CD4-positive, alpha-beta T cell (primary cell): ENCODE measurements around the gene TMC4. TPM values are rescaled to one million over a fixed set of nuclear protein-coding genes. Genes with fewer than 3 reads are reported as not detected.
A peak's percentile ranks its signal among the peaks of the same experiment; 100 is the strongest.
"Not testable (repeated sequence)": the region's sequence is repeated elsewhere in the genome, so short reads cannot be mapped to it uniquely, and the experiment has no call there.

Experiments used
- ATAC-seq: fragments of 200-7000 bp; cut with Tn5 transposase; one replicate; pipeline ENCODE4 v1.10.0; 2022; ENCODE audit warnings: mild to moderate bottlenecking; ENCODE audit not compliant: poor library complexity
- CTCF ChIA-PET: fragments of 350-600 bp; sonication (Branson Sonifier 250); formaldehyde crosslinking; loops from one replicate; lab custom pipeline; 2021; ENCODE audit warnings: antibody characterized with exemption, inconsistent platforms; lab: Charles Lee
- POLR2A ChIA-PET: fragments of 350-600 bp; sonication (Branson Sonifier 250); formaldehyde crosslinking; loops from one replicate; lab custom pipeline; 2021; ENCODE audit warnings: antibody characterized with exemption, inconsistent platforms; lab: Charles Lee
- DNase-seq, 14 experiments: peaks; one replicate each; pipeline ENCODE4 v3.0.0-alpha.2; 2013 to 2020; ENCODE audit warnings: mixed read lengths in 2 of 14
- H3K27ac ChIP-seq, 2 donors: one replicate each; pipeline versions ENCODE4 v1.5.1 to v1.7.0; 2013; ENCODE audit warnings: low read length in 2 of 2, low read depth in 1 of 2, mild to moderate bottlenecking in 1 of 2
- H3K27me3 ChIP-seq, 2 experiments: 1 replicate in 1 of 2; 2 replicates in 1 of 2; pipeline versions ENCODE4 v1.6.1 to v1.7.0; 2013; ENCODE audit warnings: low read length in 2 of 2, control low read depth in 1 of 2, mild to moderate bottlenecking in 1 of 2, moderate library complexity in 1 of 2; ENCODE audit not compliant: insufficient read depth in 2 of 2, control insufficient read depth in 1 of 2
- H3K36me3 ChIP-seq: one replicate; pipeline ENCODE4 v1.6.1; 2013; ENCODE audit warnings: low read length, control low read depth; ENCODE audit not compliant: insufficient read depth
- H3K4me1 ChIP-seq: one replicate; pipeline ENCODE4 v1.6.1; 2013; ENCODE audit warnings: low read length, control low read depth; ENCODE audit not compliant: insufficient read depth
- H3K4me3 ChIP-seq: one replicate; pipeline ENCODE4 v1.5.1; 2013; ENCODE audit warnings: mild to moderate bottlenecking, low read length, moderate library complexity
- H3K9me3 ChIP-seq, 2 experiments: 1 replicate in 1 of 2; 2 replicates in 1 of 2; pipeline versions ENCODE4 v1.6.1 to v1.7.0; 2013; ENCODE audit warnings: low read length in 2 of 2, mild to moderate bottlenecking in 2 of 2, control low read depth in 1 of 2, moderate library complexity in 1 of 2; ENCODE audit not compliant: control insufficient read depth in 1 of 2, insufficient read depth in 1 of 2
- H3K27ac Mint-ChIP-seq: one replicate; pipeline ENCODE4 v1.8.0; 2020; ENCODE audit warnings: mixed read lengths
- H3K27me3 Mint-ChIP-seq: one replicate; pipeline ENCODE4 v1.8.0; 2021; ENCODE audit warnings: mixed read lengths
- H3K36me3 Mint-ChIP-seq: one replicate; pipeline ENCODE4 v1.8.0; 2021; ENCODE audit warnings: low read depth, mixed read lengths
- H3K4me1 Mint-ChIP-seq: one replicate; pipeline ENCODE4 v1.8.0; 2021; ENCODE audit warnings: low read depth, mixed read lengths
- H3K4me3 Mint-ChIP-seq: one replicate; pipeline ENCODE4 v1.8.0; 2020; ENCODE audit warnings: mild to moderate bottlenecking, mixed read lengths
- H3K9me3 Mint-ChIP-seq: one replicate; pipeline ENCODE4 v1.8.0; 2020; ENCODE audit warnings: mixed read lengths
- intact Hi-C, 2 experiments: fragments of 100-400 bp; cut with DNase I in 1 of 2; cut with micrococcal nuclease in 1 of 2; formaldehyde crosslinking; loops; one replicate each; pipeline versions ENCODE4 v1.15.1 to v1.9.0; 2023 to 2025; cut with DNase I, micrococcal nuclease
- total RNA-seq, 174 experiments: library from RNA in 2 of 174; stranded (reverse) in 2 of 174; gene quantifications; one replicate each; pipeline ENCODE4 v1.2.3 and lab custom pipeline; 2021 to 2026
- TF ChIP-seq, protein P1 (sequence below): fragments of 200-600 bp; IDR thresholded peaks from one replicate; pipeline ENCODE4 v1.8.0; 2022; ENCODE audit warnings: antibody characterized with exemption, mild to moderate bottlenecking

The TMC4 gene
- total RNA-seq, 2 experiments from 2014 or later: 0.84 to 1.5 TPM

DNA sequence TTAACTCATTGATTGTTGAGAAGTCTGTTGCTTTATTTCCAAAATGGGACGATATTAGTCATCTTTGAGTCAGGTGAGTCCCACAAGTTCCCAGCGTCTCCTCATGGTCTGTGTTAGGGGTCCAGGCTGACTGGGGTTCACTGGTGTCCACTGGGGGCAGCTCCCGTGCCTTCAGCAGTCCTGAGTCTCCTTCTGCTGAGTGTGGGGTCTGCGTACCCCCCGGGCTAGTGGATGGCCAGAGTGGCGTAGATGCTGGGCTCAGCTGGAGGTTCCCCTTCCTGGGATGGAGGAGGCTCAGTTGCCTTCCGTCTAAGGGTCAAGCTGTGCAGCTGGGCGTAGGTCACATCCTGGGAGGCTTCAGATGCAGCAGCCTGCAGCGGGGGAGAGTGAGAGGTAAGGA is 43.9 kb upstream of the TMC4 start:
- Mint-ChIP-seq H3K36me3 (no peaks in the 10 kb centered on the region), H3K27ac (no peak overlapping the region), H3K4me1 (no peaks in the 10 kb centered on the region), H3K9me3 (no peaks in the 10 kb centered on the region), H3K4me3 (no peak overlapping the region), H3K27me3 (no peaks in the 10 kb centered on the region)
- no peaks in the 10 kb centered on the region for H3K27me3 ChIP-seq
- no peak overlapping the region for H3K27ac ChIP-seq
- H3K36me3 ChIP-seq: no peaks in the 10 kb centered on the region
- H3K9me3 ChIP-seq: no peaks in the 10 kb centered on the region
- no peak overlapping the region for H3K4me3 ChIP-seq
- intact Hi-C loops: no loop called here
- ATAC-seq (no peak), DNase-seq (no peak)
- ChIA-PET POLR2A (no interaction called here), CTCF (no interaction called here)
- TF ChIP-seq, protein P1, sequence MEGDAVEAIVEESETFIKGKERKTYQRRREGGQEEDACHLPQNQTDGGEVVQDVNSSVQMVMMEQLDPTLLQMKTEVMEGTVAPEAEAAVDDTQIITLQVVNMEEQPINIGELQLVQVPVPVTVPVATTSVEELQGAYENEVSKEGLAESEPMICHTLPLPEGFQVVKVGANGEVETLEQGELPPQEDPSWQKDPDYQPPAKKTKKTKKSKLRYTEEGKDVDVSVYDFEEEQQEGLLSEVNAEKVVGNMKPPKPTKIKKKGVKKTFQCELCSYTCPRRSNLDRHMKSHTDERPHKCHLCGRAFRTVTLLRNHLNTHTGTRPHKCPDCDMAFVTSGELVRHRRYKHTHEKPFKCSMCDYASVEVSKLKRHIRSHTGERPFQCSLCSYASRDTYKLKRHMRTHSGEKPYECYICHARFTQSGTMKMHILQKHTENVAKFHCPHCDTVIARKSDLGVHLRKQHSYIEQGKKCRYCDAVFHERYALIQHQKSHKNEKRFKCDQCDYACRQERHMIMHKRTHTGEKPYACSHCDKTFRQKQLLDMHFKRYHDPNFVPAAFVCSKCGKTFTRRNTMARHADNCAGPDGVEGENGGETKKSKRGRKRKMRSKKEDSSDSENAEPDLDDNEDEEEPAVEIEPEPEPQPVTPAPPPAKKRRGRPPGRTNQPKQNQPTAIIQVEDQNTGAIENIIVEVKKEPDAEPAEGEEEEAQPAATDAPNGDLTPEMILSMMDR: no peak
- no peaks in the 10 kb centered on the region for H3K4me1 ChIP-seq

DNA sequence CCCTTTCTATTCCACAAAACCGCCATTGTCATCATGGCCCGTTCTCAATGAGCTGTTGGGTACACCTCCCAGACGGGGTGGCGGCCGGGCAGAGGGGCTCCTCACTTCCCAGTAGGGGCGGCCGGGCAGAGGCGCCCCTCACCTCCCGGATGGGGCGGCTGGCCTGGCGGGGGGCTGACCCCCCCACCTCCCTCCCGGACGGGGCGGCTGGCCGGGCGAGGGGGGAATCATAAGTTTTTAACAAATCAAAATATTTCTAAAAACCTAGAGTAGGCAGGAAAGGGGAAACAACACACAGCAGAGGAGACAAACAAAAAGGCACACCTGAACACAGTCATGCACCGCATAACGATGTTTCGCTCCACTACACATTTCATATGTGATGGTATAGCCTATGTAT is 41.8 kb upstream of the TMC4 start:
- CTCF ChIA-PET, intact Hi-C loops, H3K36me3 Mint-ChIP-seq, H3K36me3 ChIP-seq, H3K9me3 Mint-ChIP-seq, DNase-seq, ATAC-seq, H3K4me3 Mint-ChIP-seq, H3K9me3 ChIP-seq, H3K27ac Mint-ChIP-seq, H3K27ac ChIP-seq, POLR2A ChIA-PET, H3K27me3 Mint-ChIP-seq, H3K4me3 ChIP-seq, H3K27me3 ChIP-seq: not testable (repeated sequence)
- H3K4me1 ChIP-seq: peaks cover 18% of the 10 kb centered on the region
- H3K4me1 Mint-ChIP-seq: peaks cover 15% of the 10 kb centered on the region

DNA sequence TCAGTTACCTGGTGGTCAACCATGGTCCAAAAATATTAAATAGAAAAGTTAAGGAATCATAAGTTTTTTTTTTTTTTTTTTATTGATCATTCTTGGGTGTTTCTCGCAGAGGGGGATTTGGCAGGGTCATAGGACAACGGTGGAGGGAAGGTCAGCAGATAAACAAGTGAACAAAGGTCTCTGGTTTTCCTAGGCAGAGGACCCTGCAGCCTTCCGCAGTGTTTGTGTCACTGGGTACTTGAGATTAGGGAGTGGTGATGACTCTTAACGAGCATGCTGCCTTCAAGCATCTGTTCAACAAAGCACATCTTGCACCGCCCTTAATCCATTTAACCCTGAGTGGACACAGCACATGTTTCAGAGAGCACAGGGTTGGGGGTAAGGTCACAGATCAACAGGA is 41.3 kb upstream of the TMC4 start:
- intact Hi-C loops, ATAC-seq, H3K4me3 Mint-ChIP-seq, H3K27ac Mint-ChIP-seq, CTCF ChIA-PET, H3K36me3 ChIP-seq, H3K27me3 Mint-ChIP-seq, H3K27me3 ChIP-seq, DNase-seq, H3K9me3 ChIP-seq, POLR2A ChIA-PET, H3K9me3 Mint-ChIP-seq, H3K27ac ChIP-seq, H3K36me3 Mint-ChIP-seq, H3K4me3 ChIP-seq: not testable (repeated sequence)
- H3K4me1 Mint-ChIP-seq: peaks cover 20% of the 10 kb centered on the region
- H3K4me1 ChIP-seq: peaks cover 23% of the 10 kb centered on the region

DNA sequence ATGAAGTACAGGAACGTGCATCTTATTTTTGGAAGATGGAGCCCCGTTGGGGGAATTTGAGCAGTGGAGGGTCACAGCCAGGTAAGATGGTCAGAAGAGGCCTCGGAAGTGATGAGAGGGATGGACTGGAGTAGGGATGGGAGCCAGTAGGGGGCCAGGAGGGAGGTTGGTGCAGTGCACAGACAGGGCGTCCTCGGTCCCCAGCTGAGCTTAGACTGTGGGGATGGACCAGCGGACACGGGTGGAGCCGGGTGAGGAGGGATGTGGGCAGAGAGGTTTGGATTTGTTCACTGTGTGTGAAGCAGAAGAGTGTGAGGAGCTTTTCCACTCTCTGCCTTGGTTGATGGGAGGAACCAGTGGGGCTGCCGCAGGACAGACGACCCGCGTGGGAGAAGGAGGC is 38.3 kb upstream of the TMC4 start:
- Histone ChIP-seq H3K27me3 (no peaks in the 10 kb centered on the region), H3K27ac (peak overlapping the region in 1 of 2 donors; percentile 52), H3K9me3 (no peaks in the 10 kb centered on the region), H3K4me1 (peaks cover 53% of the 10 kb centered on the region), H3K4me3 (no peak overlapping the region), H3K36me3 (peaks cover 18% of the 10 kb centered on the region)
- ATAC-seq: no peak
- ChIA-PET CTCF (interaction anchor here (0.9 to 1.6 kb wide), 3 partner anchors 19 to 22 kb away, joined by 3 to 4 read pairs (median 3); partner anchors contain the start of genes MBOAT7 and TSEN34), POLR2A (interaction anchor here (1.0 to 8.7 kb wide), 3 partner anchors 10 to 52 kb away, joined by 3 to 75 read pairs (median 12); partner anchors contain the start of genes LENG1, MBOAT7, RPS9 and TSEN34)
- peak overlapping the region; percentile 62 for H3K27ac Mint-ChIP-seq
- H3K4me1 Mint-ChIP-seq: peaks cover 48% of the 10 kb centered on the region
- no peak overlapping the region for H3K4me3 Mint-ChIP-seq
- DNase-seq: no peak
- TF ChIP-seq, protein P1: no peak
- no peaks in the 10 kb centered on the region for H3K27me3 Mint-ChIP-seq
- intact Hi-C loops: no loop called here
- peaks cover 24% of the 10 kb centered on the region for H3K36me3 Mint-ChIP-seq
- no peaks in the 10 kb centered on the region for H3K9me3 Mint-ChIP-seq
